PFSK-1 (cell line): Measurements from ENCODE around the gene ELOVL6.

Source experiments
- FOXP2 ChIP-seq: optimal IDR thresholded peaks from 2 replicates; pipeline ENCODE3; 2011; ENCODE audit warnings: borderline replicate concordance, control low read depth, inconsistent platforms; ENCODE audit not compliant: insufficient read depth; ENCODE audit errors: extremely low read length, extremely low read depth
- POLR2AphosphoS5 ChIP-seq: IDR thresholded peaks from 2 replicates; pipeline ENCODE4 v1.6.1; 2012; ENCODE audit warnings: low read depth, mild to moderate bottlenecking, control low read depth, low read length, moderate library complexity
- REST ChIP-seq, 2 experiments: IDR thresholded peaks; 2 replicates each; pipeline versions ENCODE4 v1.6.1 to v1.8.0; 2011 to 2012; ENCODE audit warnings: low read depth in 2 of 2, low read length in 2 of 2, control low read depth in 1 of 2, inconsistent platforms in 1 of 2, mild to moderate bottlenecking in 1 of 2, moderate library complexity in 1 of 2; ENCODE audit not compliant: insufficient read depth in 1 of 2
- SIN3A ChIP-seq: IDR thresholded peaks from 2 replicates; pipeline ENCODE4 v1.6.1; 2012; ENCODE audit warnings: mild to moderate bottlenecking, low read length, moderate library complexity, borderline replicate concordance; ENCODE audit not compliant: insufficient read depth
- TAF1 ChIP-seq: IDR thresholded peaks from 2 replicates; pipeline ENCODE4 v1.6.1; 2012; ENCODE audit warnings: low read length, control low read depth, borderline replicate concordance; ENCODE audit not compliant: insufficient read depth

Gene ELOVL6

GRCh38 chr4:110108960-110109359, 89.5 kb downstream of the ELOVL6 start:
- no peak for TF ChIP-seq TAF1
- TF ChIP-seq SIN3A, result no peak
- TF ChIP-seq FOXP2, result no peak
- no peak for TF ChIP-seq POLR2AphosphoS5
- TF ChIP-seq REST (IDR thresholded peaks at IDR 0.05; ENCODE audit: insufficient read depth in 1 of 2, low read depth in 2 of 2, low read length in 2 of 2), result no peak

- TF ChIP-seq TAF1 (no peak), REST (IDR thresholded peaks at IDR 0.05; ENCODE audit: insufficient read depth in 1 of 2, low read depth in 2 of 2, low read length in 2 of 2) (no peak), POLR2AphosphoS5 (no peak), SIN3A (no peak), FOXP2 (no peak)
These were observed 90.0 kb downstream of the ELOVL6 start for GRCh38 chr4:110108422-110108821.

DNA sequence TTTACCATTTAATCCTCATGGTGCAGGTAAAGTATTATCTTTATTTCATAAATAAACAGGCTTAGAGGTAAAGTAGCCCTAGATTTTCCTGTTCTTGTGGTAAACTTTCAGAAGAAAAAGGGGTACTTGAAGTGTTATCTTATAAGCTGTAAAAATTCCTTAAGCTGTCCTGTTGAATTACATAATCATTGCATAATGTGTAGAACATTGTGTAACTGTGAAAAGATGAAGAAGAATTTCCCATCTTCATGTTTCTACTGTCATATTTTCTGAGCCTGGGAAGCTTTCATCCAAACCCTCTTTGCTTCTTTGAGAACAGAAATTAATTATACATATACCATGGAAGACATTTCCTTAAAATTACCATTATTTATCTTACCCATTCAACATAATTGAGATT, 90.5 kb downstream of the ELOVL6 start:
- no peak for TF ChIP-seq POLR2AphosphoS5
- TF ChIP-seq FOXP2, result no peak
- TF ChIP-seq SIN3A, result no peak
- no peak for TF ChIP-seq TAF1
- TF ChIP-seq REST (IDR thresholded peaks at IDR 0.05; ENCODE audit: insufficient read depth in 1 of 2, low read depth in 2 of 2, low read length in 2 of 2), result no peak

DNA sequence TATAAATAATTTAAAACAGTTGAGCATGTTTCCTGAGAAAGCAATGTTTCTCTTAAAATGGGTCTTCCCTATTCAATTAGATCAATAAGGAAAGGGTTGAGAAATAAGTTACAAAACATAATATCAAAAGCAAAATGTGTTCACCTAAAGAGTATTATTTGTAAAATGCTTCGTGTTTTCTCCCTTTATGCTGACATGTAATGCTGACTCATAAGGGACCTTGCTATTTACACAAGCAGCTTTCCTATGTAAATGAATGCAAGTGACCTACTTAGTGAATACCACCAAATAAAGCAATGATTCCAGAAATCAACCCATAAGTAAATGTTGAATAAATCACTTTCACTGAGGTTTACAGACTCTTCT, 91.5 kb downstream of the ELOVL6 start:
- no peak for TF ChIP-seq FOXP2
- TF ChIP-seq REST (IDR thresholded peaks at IDR 0.05; ENCODE audit: insufficient read depth in 1 of 2, low read depth in 2 of 2, low read length in 2 of 2), result no peak
- no peak for TF ChIP-seq SIN3A
- TF ChIP-seq POLR2AphosphoS5, result no peak
- TF ChIP-seq TAF1, result no peak

- TF ChIP-seq POLR2AphosphoS5, result no peak
- no peak for TF ChIP-seq SIN3A
- TF ChIP-seq FOXP2, result no peak
- no peak for TF ChIP-seq REST (IDR thresholded peaks at IDR 0.05; ENCODE audit: insufficient read depth in 1 of 2, low read depth in 2 of 2, low read length in 2 of 2)
- no peak for TF ChIP-seq TAF1
These were observed 93.8 kb downstream of the ELOVL6 start for GRCh38 chr4:110104661-110105060.
